Spleen (tissue), 11 donors: Measurements from ENCODE around the gene CPE. TPM values are rescaled to one million over a fixed set of nuclear protein-coding genes. Genes with fewer than 3 reads are reported as not detected.

ENCODE experiments used
- DNase-seq: peaks from one replicate; pipeline ENCODE4 v3.0.0-alpha.2; 2020
- H3K27ac ChIP-seq, 8 donors: fragments of 200-600 bp; sonication (generic) in 7 of 8; 1 replicate in 4 of 8; 2 replicates in 4 of 8; pipeline versions ENCODE4 v1.5.0 to v1.8.0; 2016 to 2021; ENCODE audit warnings: inconsistent platforms in 4 of 8, mild to moderate bottlenecking in 4 of 8, moderate library complexity in 1 of 8
- H3K27me3 ChIP-seq, 7 donors: fragments of 200-600 bp; sonication (generic) in 6 of 7; replicated peaks in 1 of 7; 1 replicate in 4 of 7; 2 replicates in 3 of 7; pipeline versions ENCODE4 v1.5.0 to v1.8.0; 2016 to 2021; ENCODE audit warnings: inconsistent platforms in 3 of 7, mild to moderate bottlenecking in 1 of 7
- H3K36me3 ChIP-seq, 6 donors: fragments of 200-600 bp; sonication (generic) in 5 of 6; 1 replicate in 4 of 6; 2 replicates in 2 of 6; pipeline versions ENCODE4 v1.5.0 to v1.8.0; 2016 to 2021; ENCODE audit warnings: inconsistent platforms in 2 of 6
- H3K4me1 ChIP-seq, 6 donors: fragments of 200-600 bp; sonication (generic) in 5 of 6; 1 replicate in 3 of 6; 2 replicates in 3 of 6; pipeline versions ENCODE4 v1.5.0 to v1.8.0; 2016 to 2021; ENCODE audit warnings: inconsistent platforms in 3 of 6
- H3K4me3 ChIP-seq, 8 donors: fragments of 200-600 bp; sonication (generic) in 7 of 8; 1 replicate in 4 of 8; 2 replicates in 4 of 8; pipeline versions ENCODE4 v1.5.0 to v1.8.0; 2016 to 2021; ENCODE audit warnings: inconsistent platforms in 4 of 8, mild to moderate bottlenecking in 4 of 8, moderate library complexity in 2 of 8
- H3K9me3 ChIP-seq, 8 donors: fragments of 200-600 bp; sonication (generic) in 7 of 8; 1 replicate in 4 of 8; 2 replicates in 4 of 8; pipeline versions ENCODE4 v1.5.0 to v1.8.0; 2016 to 2021; ENCODE audit warnings: inconsistent platforms in 4 of 8
- CTCF ChIP-seq, 11 experiments: fragments of 200-600 bp in 7 of 11; fragments of 450-650 bp in 4 of 11; sonication (generic) in 4 of 11; IDR thresholded peaks in 8 of 11; conservative IDR thresholded peaks in 3 of 11; 1 replicate in 7 of 11; 2 replicates in 4 of 11; pipeline versions ENCODE4 v1.4.0 to v1.8.0; 2016 to 2021; ENCODE audit warnings: antibody characterized with exemption in 11 of 11, inconsistent platforms in 4 of 11, mild to moderate bottlenecking in 1 of 11
- POLR2A ChIP-seq, 3 donors: fragments of 450-650 bp; IDR thresholded peaks; one replicate each; pipeline ENCODE4 v1.5.1; 2017; ENCODE audit warnings: antibody characterized with exemption in 3 of 3, mild to moderate bottlenecking in 1 of 3
- POLR2AphosphoS5 ChIP-seq, 3 donors: sonication (generic); formaldehyde crosslinking; IDR thresholded peaks; one replicate each; pipeline ENCODE4 v1.5.1; 2017; ENCODE audit warnings: antibody characterized with exemption in 3 of 3
- WGBS, 5 donors: extraction: QIAGEN DNeasy Blood & Tissue Kit in 3 of 5; methylation state at CpG; one replicate each; pipeline versions ENCODE4 v1.1.5 to v1.1.7; 2013 to 2018; 5-methylcytosine and 5-hydroxymethylcytosine counted together
- intact Hi-C: fragments of 100-400 bp; cut with DNase I; formaldehyde crosslinking; loops from one replicate; pipeline ENCODE4 v1.15.0; 2023; ENCODE audit warnings: low total_unique reads
- microRNA-seq, 3 donors: library from miRNA; unstranded; fragments of <30 nt; microRNA quantifications; one replicate each; pipeline versions ENCODE4 to v1.1.0, GENCODE V29; 2019 to 2020
- polyA plus RNA-seq, 3 donors: library from polyadenylated mRNA; stranded (reverse); fragments of 200-250 nt; gene quantifications; one replicate each; pipeline ENCODE4 v1.2.1, GENCODE V29; 2013
- small RNA-seq, 4 donors: library from RNA; depleted of rRNA; stranded (forward); fragments of <200 nt; gene quantifications; one replicate each; pipeline ENCODE3, GENCODE V24; 2016
- total RNA-seq, 7 donors: library from RNA; depleted of rRNA in 3 of 7; stranded (reverse); fragments of >200 nt in 3 of 7; fragmentation: NEBNext Ultra II Directional in 4 of 7; extraction: Animal tissue kit (Norgen Biotek cat#: 25700) in 4 of 7; gene quantifications; one replicate each; pipeline versions ENCODE4 v1.1.0 to v1.2.1, GENCODE V29; 2016 to 2021
- donor health status: healthy with polysubstance abuse.
- donor health status: DM: no; HTN: no; CAD: no; lungs with moderate emphysema.
- donor health status: DM: no; HTN: no; CAD: no.
- donor health status: Bipolar disorder and iron deficiency.
- donor health status: healthy.
- donor health status: DM: no; HTN: no; CAD: no.
- donor health status: DM: yes; HTN: yes; CAD: no.

Gene CPE
- total and polyA plus RNA-seq, 10 donors: 1.5 to 9.8 (median 6.2) TPM

GRCh38 chr4:165541851-165542459, 163.1 kb downstream of the CPE start:
- H3K4me1 ChIP-seq: no peaks in the 10 kb centered on the region
- no peak for DNase-seq
- no peak overlapping the region for H3K4me3 ChIP-seq
- no peak for TF ChIP-seq CTCF (IDR thresholded peaks at IDR 0.05 in 8 of 11, conservative IDR thresholded peaks at IDR 0.05 in 3 of 11)
- no peak for TF ChIP-seq POLR2A (IDR thresholded peaks at IDR 0.05)
- no peak for TF ChIP-seq POLR2AphosphoS5 (IDR thresholded peaks at IDR 0.05)
- 93 to 97% (median 94%) methylated on average over 10 of the region's 10 CpGs for WGBS, 5 donors
- no peaks in the 10 kb centered on the region for H3K27me3 ChIP-seq
- H3K27ac ChIP-seq: no peak overlapping the region
- intact Hi-C loops: no loop called here
- no peaks in the 10 kb centered on the region for H3K36me3 ChIP-seq
- H3K9me3 ChIP-seq: no peaks in the 10 kb centered on the region

- H3K27me3 ChIP-seq: no peaks in the 10 kb centered on the region
- no peaks in the 10 kb centered on the region for H3K9me3 ChIP-seq
- peaks cover 0 to 2% (median 0%) of the 10 kb centered on the region in 6 donors for H3K4me1 ChIP-seq
- no peak for DNase-seq
- H3K4me3 ChIP-seq: no peak overlapping the region
- 37 to 52% (median 40%) methylated on average over 2 of the region's 2 CpGs for WGBS, 5 donors
- H3K27ac ChIP-seq: no peak overlapping the region
- TF ChIP-seq POLR2AphosphoS5 (IDR thresholded peaks at IDR 0.05) (no peak), POLR2A (IDR thresholded peaks at IDR 0.05) (no peak), CTCF (IDR thresholded peaks at IDR 0.05 in 8 of 11, conservative IDR thresholded peaks at IDR 0.05 in 3 of 11) (no peak)
- intact Hi-C loops: no loop called here
- H3K36me3 ChIP-seq: no peaks in the 10 kb centered on the region
Observed at GRCh38 chr4:165542476-165542875, 163.7 kb downstream of the CPE start.

Small RNAs within 50 kb of the gene (microRNA-seq; reads per million reads assigned to microRNA genes)
- 0 reads per million in 3 donors for gene MIR578

Small RNAs within 50 kb of the gene (small RNA-seq; reads per million reads assigned to genes)
- gene MIR578 (0 reads per million in 4 donors), gene SCGB1D5P (0 reads per million in 4 donors)

Other genes starting within 250 kb of the CPE start
- 100 to 1,000 TPM in 1 of 7 donors, 10 to 100 TPM in 6; 29.7 to 102 (median 55.3) TPM for gene KLHL2, start 171.4 kb upstream of the CPE start, total RNA-seq
- gene KLHL2, start 171.4 kb upstream of the CPE start, polyA plus RNA-seq: 10 to 100 TPM; 10.8 to 21.3 (median 14.1) TPM
- gene MSMO1, start 51.3 kb upstream of the CPE start, total RNA-seq: 10 to 100 TPM; 14.1 to 27.4 (median 18.7) TPM
- 10 to 100 TPM; 11.0 to 20.6 (median 16.5) TPM for gene MSMO1, start 51.3 kb upstream of the CPE start, polyA plus RNA-seq